Hepatocyte (in vitro differentiated cells): ENCODE measurements around the gene FIGNL1. TPM values are rescaled to one million over a fixed set of nuclear protein-coding genes. Genes with fewer than 3 reads are reported as not detected.

Experiments used
- DNase-seq: peaks from one replicate; pipeline ENCODE4 v3.0.0-alpha.2; 2016; ENCODE audit warnings: low spot score
- H2AFZ ChIP-seq: fragments of 200-600 bp; sonication (generic); 2 replicates; pipeline ENCODE4 v1.6.0; 2016; ENCODE audit warnings: antibody characterized with exemption, mild to moderate bottlenecking
- H3K27ac ChIP-seq: fragments of 200-600 bp; sonication (generic); 2 replicates; pipeline ENCODE4 v1.5.1; 2016; ENCODE audit warnings: mild to moderate bottlenecking
- H3K27me3 ChIP-seq: fragments of 200-600 bp; sonication (generic); 2 replicates; pipeline ENCODE4 v1.6.1; 2016
- H3K36me3 ChIP-seq: fragments of 200-600 bp; sonication (generic); replicated peaks from 2 replicates; pipeline ENCODE4 v1.5.1; 2016; ENCODE audit warnings: low read depth; ENCODE audit not compliant: insufficient read depth
- H3K4me1 ChIP-seq: fragments of 200-600 bp; sonication (generic); 2 replicates; pipeline ENCODE4 v1.5.1; 2016; ENCODE audit warnings: mild to moderate bottlenecking, moderate library complexity; ENCODE audit not compliant: insufficient read depth
- H3K4me2 ChIP-seq: fragments of 200-600 bp; sonication (generic); 2 replicates; pipeline ENCODE4 v1.6.0; 2016
- H3K4me3 ChIP-seq: fragments of 200-600 bp; sonication (generic); 2 replicates; pipeline ENCODE4 v1.5.1; 2016; ENCODE audit warnings: mild to moderate bottlenecking
- H3K79me2 ChIP-seq: fragments of 200-600 bp; sonication (generic); 2 replicates; pipeline ENCODE4 v1.6.0; 2017; ENCODE audit warnings: mild to moderate bottlenecking
- H3K9me2 ChIP-seq: fragments of 200-600 bp; sonication (generic); replicated peaks from 2 replicates; pipeline ENCODE4 v1.6.0; 2017; ENCODE audit warnings: mild to moderate bottlenecking; ENCODE audit not compliant: insufficient read depth
- H3K9me3 ChIP-seq: fragments of 200-600 bp; sonication (generic); 2 replicates; pipeline ENCODE4 v1.5.1; 2016; ENCODE audit warnings: low read depth, mild to moderate bottlenecking
- H4K20me1 ChIP-seq: fragments of 200-600 bp; sonication (generic); 2 replicates; pipeline ENCODE4 v1.6.0; 2016; ENCODE audit warnings: mild to moderate bottlenecking; ENCODE audit not compliant: insufficient read depth, poor library complexity, severe bottlenecking
- CTCF ChIP-seq: fragments of 200-600 bp; sonication (generic); IDR thresholded peaks from 2 replicates; pipeline ENCODE4 v1.5.1; 2016; ENCODE audit warnings: antibody characterized with exemption, mild to moderate bottlenecking; ENCODE audit not compliant: poor library complexity
- EZH2 ChIP-seq: fragments of 200-600 bp; sonication (generic); IDR thresholded peaks from 2 replicates; pipeline ENCODE4 v1.6.1; 2016; ENCODE audit warnings: antibody characterized with exemption, mild to moderate bottlenecking, borderline replicate concordance
- EZH2phosphoT487 ChIP-seq: fragments of 200-600 bp; sonication (generic); IDR thresholded peaks from one replicate; pipeline ENCODE4 v1.6.1; 2018; ENCODE audit warnings: antibody characterized with exemption, mild to moderate bottlenecking, low read depth, moderate library complexity; ENCODE audit not compliant: unreplicated experiment, severe bottlenecking
- WGBS: methylation state at CpG from one replicate; pipeline ENCODE4 v1.1.6; 2016; ENCODE audit warnings: low lambda C conversion rate; ENCODE audit errors: missing lambda C conversion rate; 5-methylcytosine and 5-hydroxymethylcytosine counted together
- polyA plus RNA-seq: library from polyadenylated mRNA; unstranded; fragments of >200 nt; fragmentation: Nextera tagmentation; extraction: Ambion mirVana; gene quantifications from 2 replicates; pipeline ENCODE4 v1.2.1, GENCODE V29; 2016
- total RNA-seq: library from RNA; depleted of rRNA; stranded (reverse); fragments of >200 nt; gene quantifications from 2 replicates; pipeline ENCODE4 v1.2.3, GENCODE V29; 2014

FIGNL1 gene
- total RNA-seq (11.8 and 13.6 TPM in 2 replicates), polyA plus RNA-seq (2.7 and 4.3 TPM in 2 replicates)

GRCh38 chr7:50449881-50450589 lies at the start of gene FIGNL1:
FIGNL1 (minus strand) TSS chr7:50450350; CDS start chr7:50447287, 3,063 bp downstream.
- Histone ChIP-seq H3K79me2 (peaks cover 6% of the 10 kb centered on the region), H2AFZ (peak within 1 kb of the TSS; percentile 85), H3K9me3 (no peaks in the 10 kb centered on the region), H3K36me3 (no peaks in the 10 kb centered on the region), H3K4me1 (no peaks in the 10 kb centered on the region), H3K4me2 (peak within 1 kb of the TSS; percentile 93), H4K20me1 (no peaks in the 10 kb centered on the region), H3K27me3 (no peaks in the 10 kb centered on the region), H3K27ac (peak within 1 kb of the TSS; percentile 80), H3K9me2 (no peaks in the 10 kb centered on the region), H3K4me3 (peak within 1 kb of the TSS; percentile 72)
- WGBS = 2% methylated on average over 60 of the region's 63 CpGs
- peak; percentile 82 for DNase-seq
- TF ChIP-seq EZH2 (no peak), CTCF (no peak), EZH2phosphoT487 (no peak)

- Histone ChIP-seq H2AFZ (no peak overlapping the region), H3K27me3 (no peaks in the 10 kb centered on the region), H4K20me1 (no peaks in the 10 kb centered on the region), H3K4me2 (no peak overlapping the region), H3K9me3 (no peaks in the 10 kb centered on the region), H3K79me2 (no peaks in the 10 kb centered on the region), H3K27ac (no peak overlapping the region), H3K36me3 (no peaks in the 10 kb centered on the region), H3K4me1 (peaks cover 48% of the 10 kb centered on the region), H3K4me3 (no peak overlapping the region), H3K9me2 (no peaks in the 10 kb centered on the region)
- TF ChIP-seq CTCF (no peak), EZH2phosphoT487 (no peak), EZH2 (no peak)
- 97% methylated on average over 6 of the region's 6 CpGs for WGBS
- no peak for DNase-seq
These were observed 48.9 kb upstream of the FIGNL1 start for GRCh38 chr7:50499092-50499491.

- no peaks in the 10 kb centered on the region for H3K36me3 ChIP-seq
- H3K79me2 ChIP-seq = no peaks in the 10 kb centered on the region
- H3K4me2 ChIP-seq = no peak overlapping the region
- no peaks in the 10 kb centered on the region for H3K9me3 ChIP-seq
- WGBS = 84% methylated on average over 5 of the region's 5 CpGs
- H3K4me1 ChIP-seq = peaks cover 40% of the 10 kb centered on the region
- no peak for TF ChIP-seq EZH2phosphoT487
- no peak for TF ChIP-seq CTCF
- no peak for TF ChIP-seq EZH2
- no peak overlapping the region for H3K4me3 ChIP-seq
- no peaks in the 10 kb centered on the region for H3K27me3 ChIP-seq
- H4K20me1 ChIP-seq = no peaks in the 10 kb centered on the region
- DNase-seq = no peak
- peak overlapping the region; percentile 90 for H3K27ac ChIP-seq
- H3K9me2 ChIP-seq = no peaks in the 10 kb centered on the region
- H2AFZ ChIP-seq = no peak overlapping the region
These were observed 47.8 kb upstream of the FIGNL1 start for GRCh38 chr7:50497968-50498367.
